Measurements from ENCODE around the gene CTU2. TPM values are rescaled to one million over a fixed set of nuclear protein-coding genes. Genes with fewer than 3 reads are reported as not detected.

The CTU2 gene
- total RNA-seq, 2 donors from 2014 or later, result 7.8 to 23.1 TPM

GRCh38 chr16:88743693-88744576 is 37.6 kb downstream of the CTU2 start:
- Histone ChIP-seq H3K36me3 (no peaks in the 10 kb centered on the region), H3K4me3 (no peak overlapping the region), H3K9me3 (no peaks in the 10 kb centered on the region), H3K27me3 (no peaks in the 10 kb centered on the region), H3K9ac (ENCODE audit: low read depth in 2 of 2, low read length in 2 of 2) (peak overlapping the region; percentile 36 to 43), H3K4me1 (peaks cover 9% of the 10 kb centered on the region), H3K27ac (no peak overlapping the region)
- intact Hi-C loops (cut with DNase I), result loop anchor here (10.0 kb wide), 1 partner anchor 421 kb away; no protein-coding TSS in a partner anchor
- TF ChIP-seq, protein P1, sequence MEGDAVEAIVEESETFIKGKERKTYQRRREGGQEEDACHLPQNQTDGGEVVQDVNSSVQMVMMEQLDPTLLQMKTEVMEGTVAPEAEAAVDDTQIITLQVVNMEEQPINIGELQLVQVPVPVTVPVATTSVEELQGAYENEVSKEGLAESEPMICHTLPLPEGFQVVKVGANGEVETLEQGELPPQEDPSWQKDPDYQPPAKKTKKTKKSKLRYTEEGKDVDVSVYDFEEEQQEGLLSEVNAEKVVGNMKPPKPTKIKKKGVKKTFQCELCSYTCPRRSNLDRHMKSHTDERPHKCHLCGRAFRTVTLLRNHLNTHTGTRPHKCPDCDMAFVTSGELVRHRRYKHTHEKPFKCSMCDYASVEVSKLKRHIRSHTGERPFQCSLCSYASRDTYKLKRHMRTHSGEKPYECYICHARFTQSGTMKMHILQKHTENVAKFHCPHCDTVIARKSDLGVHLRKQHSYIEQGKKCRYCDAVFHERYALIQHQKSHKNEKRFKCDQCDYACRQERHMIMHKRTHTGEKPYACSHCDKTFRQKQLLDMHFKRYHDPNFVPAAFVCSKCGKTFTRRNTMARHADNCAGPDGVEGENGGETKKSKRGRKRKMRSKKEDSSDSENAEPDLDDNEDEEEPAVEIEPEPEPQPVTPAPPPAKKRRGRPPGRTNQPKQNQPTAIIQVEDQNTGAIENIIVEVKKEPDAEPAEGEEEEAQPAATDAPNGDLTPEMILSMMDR (IDR thresholded peaks at IDR 0.05), result peak; percentile 93
- peak; percentile 88 for DNase-seq

GRCh38 chr16:88744577-88745521 is 38.5 kb downstream of the CTU2 start:
- H3K4me1 ChIP-seq, result peaks cover 9% of the 10 kb centered on the region
- intact Hi-C loops (cut with DNase I), result loop anchor here (10.0 kb wide), 1 partner anchor 420 kb away; no protein-coding TSS in a partner anchor
- TF ChIP-seq, protein P1 (IDR thresholded peaks at IDR 0.05), result no peak
- no peaks in the 10 kb centered on the region for H3K27me3 ChIP-seq
- no peak overlapping the region for H3K27ac ChIP-seq
- H3K9ac ChIP-seq (ENCODE audit: low read depth in 2 of 2, low read length in 2 of 2), result peak overlapping the region in 1 of 2 donors; percentile 43
- H3K36me3 ChIP-seq, result no peaks in the 10 kb centered on the region
- DNase-seq, result no peak
- H3K4me3 ChIP-seq, result no peak overlapping the region
- H3K9me3 ChIP-seq, result no peaks in the 10 kb centered on the region

GRCh38 chr16:88746506-88746905 is 40.2 kb downstream of the CTU2 start:
- no peaks in the 10 kb centered on the region for H3K9me3 ChIP-seq
- no peaks in the 10 kb centered on the region for H3K36me3 ChIP-seq
- peaks cover 9% of the 10 kb centered on the region for H3K4me1 ChIP-seq
- H3K4me3 ChIP-seq, result no peak overlapping the region
- H3K27ac ChIP-seq, result no peak overlapping the region
- no peak for DNase-seq
- H3K9ac ChIP-seq (ENCODE audit: low read depth in 2 of 2, low read length in 2 of 2), result no peak overlapping the region
- intact Hi-C loops (cut with DNase I), result loop anchor here (10.0 kb wide), 1 partner anchor 418 kb away; no protein-coding TSS in a partner anchor
- TF ChIP-seq, protein P1 (IDR thresholded peaks at IDR 0.05), result no peak
- no peaks in the 10 kb centered on the region for H3K27me3 ChIP-seq

GRCh38 chr16:88747588-88748301 is 41.4 kb downstream of the CTU2 start:
- intact Hi-C loops (cut with DNase I), result loop anchor here (10.0 kb wide), 1 partner anchor 417 kb away; no protein-coding TSS in a partner anchor
- Histone ChIP-seq H3K9ac (ENCODE audit: low read depth in 2 of 2, low read length in 2 of 2) (no peak overlapping the region), H3K4me3 (no peak overlapping the region), H3K4me1 (peaks cover 9% of the 10 kb centered on the region), H3K27me3 (no peaks in the 10 kb centered on the region), H3K9me3 (no peaks in the 10 kb centered on the region), H3K36me3 (no peaks in the 10 kb centered on the region), H3K27ac (no peak overlapping the region)
- DNase-seq, result peak; percentile 63
- TF ChIP-seq, protein P1 (IDR thresholded peaks at IDR 0.05), result peak; percentile 47
